Left ventricle myocardium inferior (tissue), 1 donor: ENCODE results near the gene SLC26A6. TPM values are rescaled to one million over a fixed set of nuclear protein-coding genes. Genes with fewer than 3 reads are reported as not detected.

Experiments used
- DNase-seq: peaks from one replicate; pipeline ENCODE4 v3.0.0-alpha.2; 2020
- H3K27ac ChIP-seq: fragments of 200-600 bp; replicated peaks from 2 replicates; pipeline ENCODE4 v1.8.0; 2021
- H3K27me3 ChIP-seq: fragments of 200-600 bp; 2 replicates; pipeline ENCODE4 v1.8.0; 2021; ENCODE audit warnings: low read depth
- H3K36me3 ChIP-seq: fragments of 200-600 bp; 2 replicates; pipeline ENCODE4 v1.8.0; 2021
- H3K4me1 ChIP-seq: fragments of 200-600 bp; 2 replicates; pipeline ENCODE4 v1.8.0; 2021
- H3K4me3 ChIP-seq: fragments of 200-600 bp; 2 replicates; pipeline ENCODE4 v1.8.0; 2021; ENCODE audit warnings: mild to moderate bottlenecking, moderate library complexity
- H3K9me3 ChIP-seq: fragments of 200-600 bp; replicated peaks from 2 replicates; pipeline ENCODE4 v1.8.0; 2021
- intact Hi-C: fragments of 100-400 bp; cut with micrococcal nuclease; formaldehyde crosslinking; loops from one replicate; pipeline ENCODE4 v1.11.0; 2022
- total RNA-seq: library from RNA; stranded (reverse); fragmentation: NEBNext Ultra II Directional; extraction: Animal tissue kit (Norgen Biotek cat#: 25700); gene quantifications from one replicate; pipeline ENCODE4 v1.2.1, GENCODE V29; 2021
- TF ChIP-seq, protein P1 (sequence below): fragments of 200-600 bp; IDR thresholded peaks from 2 replicates; pipeline ENCODE4 v1.8.0; 2021; ENCODE audit warnings: antibody characterized with exemption, mild to moderate bottlenecking, borderline replicate concordance
- donor health status: DM: no; HTN: yes; CAD: no; lungs with severe emphysema.

The SLC26A6 gene
- total RNA-seq, 1 donor from 2014 or later: 12.9 TPM

DNA sequence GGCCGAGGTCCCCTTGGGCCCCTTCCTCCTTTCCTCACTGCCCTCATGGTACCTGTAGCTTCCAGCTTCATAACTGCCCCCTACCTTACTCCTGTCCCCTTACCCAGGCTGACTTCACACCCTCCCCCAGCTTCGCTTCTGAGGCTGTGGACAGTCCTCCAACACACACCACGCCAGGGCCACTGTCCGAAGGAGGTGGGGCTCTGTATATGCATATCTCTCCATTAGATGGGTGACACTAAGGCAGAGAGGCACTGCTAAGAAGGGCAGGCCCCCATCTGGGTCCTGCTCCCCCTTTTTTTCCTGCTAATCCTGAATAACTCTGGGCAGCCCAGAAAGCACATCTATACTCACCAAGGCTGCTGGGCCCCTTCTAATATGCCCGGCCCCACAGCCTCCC, 39.1 kb downstream of the SLC26A6 start:
- Histone ChIP-seq H3K9me3 (no peaks in the 10 kb centered on the region), H3K4me3 (no peak overlapping the region), H3K4me1 (peaks cover 70% of the 10 kb centered on the region), H3K27me3 (peaks cover 10% of the 10 kb centered on the region), H3K27ac (peak overlapping the region; percentile 95), H3K36me3 (peaks cover 32% of the 10 kb centered on the region)
- DNase-seq: no peak
- intact Hi-C loops: no loop called here
- TF ChIP-seq, protein P1, sequence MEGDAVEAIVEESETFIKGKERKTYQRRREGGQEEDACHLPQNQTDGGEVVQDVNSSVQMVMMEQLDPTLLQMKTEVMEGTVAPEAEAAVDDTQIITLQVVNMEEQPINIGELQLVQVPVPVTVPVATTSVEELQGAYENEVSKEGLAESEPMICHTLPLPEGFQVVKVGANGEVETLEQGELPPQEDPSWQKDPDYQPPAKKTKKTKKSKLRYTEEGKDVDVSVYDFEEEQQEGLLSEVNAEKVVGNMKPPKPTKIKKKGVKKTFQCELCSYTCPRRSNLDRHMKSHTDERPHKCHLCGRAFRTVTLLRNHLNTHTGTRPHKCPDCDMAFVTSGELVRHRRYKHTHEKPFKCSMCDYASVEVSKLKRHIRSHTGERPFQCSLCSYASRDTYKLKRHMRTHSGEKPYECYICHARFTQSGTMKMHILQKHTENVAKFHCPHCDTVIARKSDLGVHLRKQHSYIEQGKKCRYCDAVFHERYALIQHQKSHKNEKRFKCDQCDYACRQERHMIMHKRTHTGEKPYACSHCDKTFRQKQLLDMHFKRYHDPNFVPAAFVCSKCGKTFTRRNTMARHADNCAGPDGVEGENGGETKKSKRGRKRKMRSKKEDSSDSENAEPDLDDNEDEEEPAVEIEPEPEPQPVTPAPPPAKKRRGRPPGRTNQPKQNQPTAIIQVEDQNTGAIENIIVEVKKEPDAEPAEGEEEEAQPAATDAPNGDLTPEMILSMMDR: no peak

DNA sequence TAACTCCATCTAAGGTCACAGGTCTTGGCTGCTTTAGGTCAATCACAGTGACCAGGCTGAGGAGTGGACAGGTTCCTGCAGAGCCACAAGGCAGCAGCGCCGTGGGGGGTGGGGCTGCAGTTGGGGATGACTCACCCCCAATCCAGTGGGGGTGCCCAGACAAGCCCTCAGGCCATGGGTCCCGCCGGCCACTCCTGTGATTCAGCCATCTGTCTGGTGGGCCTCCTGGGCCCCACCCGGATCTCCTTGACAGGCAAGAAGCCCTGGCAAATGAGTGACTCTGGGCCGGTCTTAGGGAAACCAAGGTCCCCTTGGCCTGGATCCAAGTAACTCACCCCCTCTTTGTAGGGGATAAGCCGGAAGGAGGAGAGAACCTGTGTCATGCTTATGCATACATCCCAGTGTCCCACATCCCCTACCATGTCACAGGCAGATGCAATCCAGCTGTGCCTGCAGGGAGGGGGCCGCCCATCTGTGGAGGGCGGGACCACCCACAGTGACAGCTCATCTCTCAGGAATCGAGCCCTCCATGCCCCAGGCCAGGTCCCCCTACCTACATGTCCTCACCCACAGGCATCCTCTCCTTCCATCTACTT, 39.6 kb downstream of the SLC26A6 start:
- DNase-seq: no peak
- TF ChIP-seq, protein P1: no peak
- Histone ChIP-seq H3K4me3 (peak overlapping the region; percentile 55), H3K9me3 (no peaks in the 10 kb centered on the region), H3K27me3 (peaks cover 10% of the 10 kb centered on the region), H3K27ac (peak overlapping the region; percentile 95), H3K4me1 (peaks cover 64% of the 10 kb centered on the region), H3K36me3 (peaks cover 27% of the 10 kb centered on the region)
- intact Hi-C loops: no loop called here

DNA sequence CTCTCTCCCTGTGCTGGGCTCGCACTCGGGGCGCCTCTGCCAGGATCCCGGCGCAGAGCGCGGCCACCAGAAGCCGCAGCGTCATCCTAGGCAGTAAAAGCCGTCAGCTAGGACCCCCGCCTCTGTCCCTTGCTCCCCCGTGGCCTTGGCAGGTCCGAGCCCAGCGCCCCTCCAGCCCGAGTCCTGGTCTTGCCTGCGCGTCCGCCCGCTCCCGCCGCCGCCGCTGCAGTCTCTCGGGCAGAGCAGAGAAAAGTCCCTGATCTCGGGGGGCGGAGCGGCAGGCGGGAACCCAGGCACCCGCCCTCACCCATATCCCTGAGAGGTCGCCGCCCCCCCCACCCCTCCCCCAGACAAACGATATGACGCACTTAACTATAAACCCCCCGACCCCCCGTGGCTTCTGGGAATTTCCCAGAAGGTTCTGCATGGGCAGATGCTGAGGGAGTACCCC, 40.2 kb downstream of the SLC26A6 start, which contains the start of gene COL7A1:
COL7A1 (minus strand) TSS at position 255 of the 451 bp plus-strand sequence; CDS start at position 85, 170 bp downstream.
- H3K36me3 ChIP-seq: peaks cover 21% of the 10 kb centered on the region
- TF ChIP-seq, protein P1: no peak
- no peaks in the 10 kb centered on the region for H3K9me3 ChIP-seq
- H3K4me1 ChIP-seq: peaks cover 59% of the 10 kb centered on the region
- H3K4me3 ChIP-seq: peak within 1 kb of the TSS; percentile 55
- no peak for DNase-seq
- intact Hi-C loops: no loop called here
- peaks cover 10% of the 10 kb centered on the region for H3K27me3 ChIP-seq
- H3K27ac ChIP-seq: peak within 1 kb of the TSS; percentile 95

DNA sequence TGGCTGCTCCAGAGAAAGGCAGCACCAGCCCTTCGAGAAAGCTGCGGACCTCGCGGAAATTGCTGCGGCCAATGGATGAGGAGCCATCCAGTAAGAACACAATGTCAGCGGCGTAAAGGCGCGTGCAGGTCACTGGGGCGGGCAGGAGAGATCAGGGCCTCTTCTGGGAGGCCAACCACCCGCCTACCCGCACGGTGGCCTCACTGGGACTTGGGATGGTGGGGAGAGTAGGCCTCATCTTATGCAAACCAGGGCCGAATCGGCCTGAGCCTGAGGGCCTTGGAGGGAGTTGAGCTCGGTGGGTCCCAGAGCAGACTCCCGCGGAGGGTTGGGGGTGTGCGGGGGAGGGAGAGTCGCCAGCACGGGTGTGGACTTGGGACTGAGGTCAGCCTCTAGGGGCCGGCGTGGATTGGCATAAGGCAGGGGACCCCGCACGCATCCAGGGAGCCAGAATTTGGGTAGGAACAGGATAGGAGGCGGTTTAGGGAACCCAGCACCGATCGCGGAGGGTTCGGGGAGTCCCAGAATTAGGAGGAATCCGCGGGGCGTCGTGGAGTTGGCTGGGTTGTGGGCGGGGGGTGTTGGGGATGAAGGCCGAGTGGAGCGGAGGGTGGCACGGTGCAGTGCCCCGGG, 40.7 kb downstream of the SLC26A6 start:
- intact Hi-C loops: no loop called here
- DNase-seq: no peak
- H3K4me1 ChIP-seq: peaks cover 53% of the 10 kb centered on the region

DNA sequence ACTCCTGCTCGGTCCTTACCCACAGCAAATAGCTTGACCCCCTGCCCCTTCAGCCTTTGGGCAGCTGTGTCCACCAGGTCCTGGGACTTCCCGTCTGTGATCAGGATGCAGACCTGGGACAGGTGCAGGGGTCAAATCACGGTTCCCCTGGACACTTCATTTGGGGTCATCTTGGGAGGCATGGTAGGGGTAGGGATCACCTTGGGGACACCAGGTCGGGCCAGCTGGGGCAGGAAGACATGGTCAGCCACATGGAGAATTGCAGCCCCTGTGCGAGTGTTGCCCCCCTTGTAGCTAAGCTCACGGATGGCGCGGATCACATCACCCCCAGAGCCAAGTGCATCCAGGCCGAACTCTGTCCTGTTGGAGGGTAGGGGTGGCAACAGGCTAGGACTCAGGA, 41.9 kb downstream of the SLC26A6 start:
- Histone ChIP-seq H3K27me3 (peaks cover 10% of the 10 kb centered on the region), H3K36me3 (peaks cover 14% of the 10 kb centered on the region), H3K9me3 (no peaks in the 10 kb centered on the region), H3K4me3 (no peak overlapping the region), H3K27ac (no peak overlapping the region), H3K4me1 (peaks cover 41% of the 10 kb centered on the region)
- DNase-seq: no peak
- TF ChIP-seq, protein P1: no peak
- intact Hi-C loops: no loop called here

More for the DNA sequence above, 40.7 kb downstream of the SLC26A6 start:
- peaks cover 16% of the 10 kb centered on the region for H3K36me3 ChIP-seq
- H3K9me3 ChIP-seq: no peaks in the 10 kb centered on the region
- no peak overlapping the region for H3K27ac ChIP-seq
- peak overlapping the region; percentile 55 for H3K4me3 ChIP-seq
- TF ChIP-seq, protein P1: no peak
- peaks cover 10% of the 10 kb centered on the region for H3K27me3 ChIP-seq
